Brain pericyte (primary cell): ENCODE results near the gene KCNQ2.

ENCODE experiments used
- DNase-seq: peaks from one replicate; pipeline ENCODE4 v3.0.0-alpha.2; 2012; ENCODE audit warnings: low read depth, low spot score

KCNQ2 gene

GRCh38 chr20:63454731-63455567 is 17.5 kb downstream of the KCNQ2 start:
- DNase-seq: no peak

- no peak for DNase-seq
Observed at GRCh38 chr20:63452821-63453523, 19.5 kb downstream of the KCNQ2 start.

GRCh38 chr20:63452341-63452740 is 20.1 kb downstream of the KCNQ2 start:
- DNase-seq: no peak

- DNase-seq: no peak
Observed at GRCh38 chr20:63451821-63452220, 20.6 kb downstream of the KCNQ2 start.

- DNase-seq: no peak
Observed at GRCh38 chr20:63449796-63450730, 22.4 kb downstream of the KCNQ2 start.

GRCh38 chr20:63449025-63449424 is 23.4 kb downstream of the KCNQ2 start:
- DNase-seq: no peak

GRCh38 chr20:63448031-63448430 is 24.4 kb downstream of the KCNQ2 start:
- DNase-seq: no peak

GRCh38 chr20:63447320-63447719 is 25.1 kb downstream of the KCNQ2 start:
- DNase-seq: no peak

- no peak for DNase-seq
Observed at GRCh38 chr20:63446216-63447024, 26.0 kb downstream of the KCNQ2 start.

GRCh38 chr20:63445075-63445734 is 27.2 kb downstream of the KCNQ2 start:
- DNase-seq: no peak

- DNase-seq: no peak
Observed at GRCh38 chr20:63444548-63444947, 27.9 kb downstream of the KCNQ2 start.

GRCh38 chr20:63443606-63444395 is 28.7 kb downstream of the KCNQ2 start:
- DNase-seq: no peak

GRCh38 chr20:63442100-63442493 is 30.4 kb downstream of the KCNQ2 start:
- DNase-seq: no peak

- no peak for DNase-seq
Observed at GRCh38 chr20:63441136-63442099, 31.0 kb downstream of the KCNQ2 start.

GRCh38 chr20:63440366-63440955 is 32.0 kb downstream of the KCNQ2 start:
- DNase-seq: no peak

- DNase-seq: no peak
Observed at GRCh38 chr20:63439866-63440265, 32.6 kb downstream of the KCNQ2 start.

GRCh38 chr20:63438121-63438520 is 34.3 kb downstream of the KCNQ2 start:
- DNase-seq: no peak

GRCh38 chr20:63435552-63435951 is 36.9 kb downstream of the KCNQ2 start:
- no peak for DNase-seq
